Testis (tissue), 3 donors: ENCODE results near the gene DLEC1. TPM values are rescaled to one million over a fixed set of nuclear protein-coding genes. Genes with fewer than 3 reads are reported as not detected.
A peak's percentile ranks its signal among the peaks of the same experiment; 100 is the strongest.

Experiments
- DNase-seq: peaks from one replicate; pipeline ENCODE4 v3.0.0-alpha.2; 2019
- H3K27ac ChIP-seq, 2 donors: fragments of 200-600 bp; sonication (generic); one replicate each; pipeline ENCODE4 v1.5.1; 2019
- H3K27me3 ChIP-seq: fragments of 200-600 bp; sonication (generic); one replicate; pipeline ENCODE4 v1.5.1; 2019
- H3K36me3 ChIP-seq: fragments of 200-600 bp; sonication (generic); one replicate; pipeline ENCODE4 v1.5.1; 2017; ENCODE audit warnings: low read depth; ENCODE audit errors: missing control alignments
- H3K4me1 ChIP-seq: fragments of 200-600 bp; sonication (generic); one replicate; pipeline ENCODE4 v1.5.1; 2019
- H3K4me3 ChIP-seq, 2 donors: fragments of 200-600 bp; sonication (generic); one replicate each; pipeline ENCODE4 v1.5.1; 2017 to 2019
- H3K9me3 ChIP-seq: fragments of 200-600 bp; sonication (generic); one replicate; pipeline ENCODE4 v1.5.1; 2017
- POLR2A ChIP-seq: fragments of 450-650 bp; IDR thresholded peaks from one replicate; pipeline ENCODE4 v1.6.1; 2017; ENCODE audit warnings: antibody characterized with exemption, mild to moderate bottlenecking, moderate library complexity
- WGBS, 2 donors: methylation state at CpG; one replicate each; pipeline ENCODE4 v1.1.5; 2018; 5-methylcytosine and 5-hydroxymethylcytosine counted together
- intact Hi-C: fragments of 100-400 bp; cut with DNase I; formaldehyde crosslinking; loops from one replicate; pipeline ENCODE4 v1.15.1; 2023; ENCODE audit warnings: low total_unique reads
- polyA plus RNA-seq: library from polyadenylated mRNA; stranded (reverse); fragments of 350-450 nt; fragmentation: Illumina TruSeq; extraction: RNeasy Lipid Tissue Mini Kit (QIAGEN cat#74804); gene quantifications from one replicate; pipeline ENCODE4 v1.2.3, GENCODE V29; 2014; ENCODE audit warnings: low read depth, low replicate concordance; ENCODE audit not compliant: insufficient read depth
- total RNA-seq, 2 donors: library from RNA; depleted of rRNA; stranded (reverse); fragments of >200 nt; gene quantifications; one replicate each; pipeline ENCODE4 v1.2.3, GENCODE V29; 2016
- TF ChIP-seq, protein P1 (sequence below), 3 experiments: fragments of 450-650 bp in 2 of 3; fragments of 200-600 bp in 1 of 3; sonication (generic) in 1 of 3; IDR thresholded peaks; one replicate each; pipeline ENCODE4 v1.5.1; 2016 to 2019; ENCODE audit warnings: antibody characterized with exemption in 3 of 3, mild to moderate bottlenecking in 2 of 3, moderate library complexity in 1 of 3

DLEC1 gene
- total and polyA plus RNA-seq, 3 donors from 2014 or later: 32.3 to 40.8 (median 36.9) TPM

DNA sequence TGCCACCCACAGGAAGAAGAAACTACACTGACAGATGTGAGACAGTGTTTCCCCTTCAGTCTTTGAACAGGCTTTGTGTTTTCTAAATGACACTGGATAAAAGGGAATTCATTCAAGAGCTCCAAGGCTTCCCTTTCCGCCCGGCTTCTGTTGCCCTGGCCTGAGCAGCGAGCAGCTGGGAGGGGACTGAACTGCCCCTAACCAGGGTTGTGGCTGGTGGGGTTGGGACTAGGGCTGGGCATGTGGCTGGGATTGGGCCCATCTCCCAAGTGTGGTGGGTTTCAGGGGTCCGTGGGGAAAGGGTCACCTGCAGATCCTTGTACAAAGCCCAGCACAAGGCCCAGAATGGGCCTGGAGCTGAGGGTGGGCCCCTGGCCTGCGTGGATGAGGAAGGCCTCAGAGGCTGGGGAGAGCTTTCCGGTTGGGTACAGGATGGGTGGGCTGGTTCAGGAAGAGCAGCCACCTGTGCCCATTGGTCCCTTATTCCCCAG, 38.0 kb upstream of the DLEC1 start:
- H3K4me1 ChIP-seq: peaks cover 46% of the 10 kb centered on the region

GRCh38 chr3:38001456-38002081, 37.4 kb upstream of the DLEC1 start:
- Histone ChIP-seq H3K9me3 (no peaks in the 10 kb centered on the region), H3K4me1 (peaks cover 48% of the 10 kb centered on the region), H3K36me3 (no peaks in the 10 kb centered on the region), H3K27me3 (no peaks in the 10 kb centered on the region), H3K4me3 (no peak overlapping the region), H3K27ac (no peak overlapping the region)
- intact Hi-C loops: loop anchor here (10.0 kb wide), 1 partner anchor 147 kb away; no protein-coding TSS in a partner anchor
- no peak for DNase-seq
- 85 to 86% methylated on average over 4 to 9 of the region's 9 CpGs for WGBS, 2 donors
- TF ChIP-seq, protein P1, sequence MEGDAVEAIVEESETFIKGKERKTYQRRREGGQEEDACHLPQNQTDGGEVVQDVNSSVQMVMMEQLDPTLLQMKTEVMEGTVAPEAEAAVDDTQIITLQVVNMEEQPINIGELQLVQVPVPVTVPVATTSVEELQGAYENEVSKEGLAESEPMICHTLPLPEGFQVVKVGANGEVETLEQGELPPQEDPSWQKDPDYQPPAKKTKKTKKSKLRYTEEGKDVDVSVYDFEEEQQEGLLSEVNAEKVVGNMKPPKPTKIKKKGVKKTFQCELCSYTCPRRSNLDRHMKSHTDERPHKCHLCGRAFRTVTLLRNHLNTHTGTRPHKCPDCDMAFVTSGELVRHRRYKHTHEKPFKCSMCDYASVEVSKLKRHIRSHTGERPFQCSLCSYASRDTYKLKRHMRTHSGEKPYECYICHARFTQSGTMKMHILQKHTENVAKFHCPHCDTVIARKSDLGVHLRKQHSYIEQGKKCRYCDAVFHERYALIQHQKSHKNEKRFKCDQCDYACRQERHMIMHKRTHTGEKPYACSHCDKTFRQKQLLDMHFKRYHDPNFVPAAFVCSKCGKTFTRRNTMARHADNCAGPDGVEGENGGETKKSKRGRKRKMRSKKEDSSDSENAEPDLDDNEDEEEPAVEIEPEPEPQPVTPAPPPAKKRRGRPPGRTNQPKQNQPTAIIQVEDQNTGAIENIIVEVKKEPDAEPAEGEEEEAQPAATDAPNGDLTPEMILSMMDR (IDR thresholded peaks at IDR 0.05): no peak
- no peak for TF ChIP-seq POLR2A

More for the DNA sequence above, 38.0 kb upstream of the DLEC1 start:
- WGBS, 2 donors: 89 to 97% methylated on average over 5 to 6 of the region's 6 CpGs
- Histone ChIP-seq H3K4me3 (no peak overlapping the region), H3K27ac (no peak overlapping the region), H3K9me3 (no peaks in the 10 kb centered on the region), H3K27me3 (no peaks in the 10 kb centered on the region), H3K36me3 (no peaks in the 10 kb centered on the region)
- DNase-seq: no peak
- no peak for TF ChIP-seq POLR2A
- TF ChIP-seq, protein P1 (IDR thresholded peaks at IDR 0.05): no peak
- intact Hi-C loops: loop anchor here (10.0 kb wide), 1 partner anchor 146 kb away; no protein-coding TSS in a partner anchor

DNA sequence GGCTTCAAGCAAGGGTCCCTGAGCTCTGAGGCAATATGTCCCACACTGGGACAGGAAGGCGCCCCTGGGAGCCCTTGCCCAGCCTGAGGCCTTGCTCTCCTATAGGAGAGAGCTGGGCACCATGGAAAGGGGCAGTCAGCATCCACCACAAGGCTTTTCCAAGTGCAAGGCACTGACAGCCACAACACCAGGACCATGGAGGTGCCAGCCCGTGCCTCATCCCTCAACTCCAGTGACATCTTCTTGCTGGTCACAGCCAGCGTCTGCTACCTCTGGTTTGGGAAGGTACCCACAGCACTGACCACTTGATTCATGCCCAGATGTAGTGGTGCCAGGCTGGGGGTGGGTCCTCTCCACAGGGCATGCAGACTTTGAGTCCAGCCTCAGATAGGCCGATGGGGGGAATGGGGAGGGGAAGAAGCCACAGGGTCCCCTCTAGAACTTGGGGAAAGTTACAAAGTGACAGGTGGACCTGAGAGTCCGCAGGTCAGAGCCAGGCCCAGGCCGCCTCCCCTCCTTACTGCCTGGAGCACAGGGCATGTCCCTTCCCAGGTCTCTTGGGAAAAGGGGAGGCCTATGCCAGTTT, 36.6 kb upstream of the DLEC1 start:
- peak overlapping the region; percentile 59 to 78 for H3K27ac ChIP-seq
- no peak overlapping the region for H3K4me3 ChIP-seq
- no peaks in the 10 kb centered on the region for H3K27me3 ChIP-seq
- no peaks in the 10 kb centered on the region for H3K9me3 ChIP-seq
- TF ChIP-seq POLR2A: no peak
- TF ChIP-seq, protein P1 (IDR thresholded peaks at IDR 0.05): no peak
- intact Hi-C loops: loop anchor here (10.0 kb wide), 1 partner anchor 148 kb away; no protein-coding TSS in a partner anchor
- peaks cover 45% of the 10 kb centered on the region for H3K4me1 ChIP-seq
- no peak for DNase-seq
- H3K36me3 ChIP-seq: no peaks in the 10 kb centered on the region
- WGBS, 2 donors: 78 to 91% methylated on average over 3 to 6 of the region's 6 CpGs

DNA sequence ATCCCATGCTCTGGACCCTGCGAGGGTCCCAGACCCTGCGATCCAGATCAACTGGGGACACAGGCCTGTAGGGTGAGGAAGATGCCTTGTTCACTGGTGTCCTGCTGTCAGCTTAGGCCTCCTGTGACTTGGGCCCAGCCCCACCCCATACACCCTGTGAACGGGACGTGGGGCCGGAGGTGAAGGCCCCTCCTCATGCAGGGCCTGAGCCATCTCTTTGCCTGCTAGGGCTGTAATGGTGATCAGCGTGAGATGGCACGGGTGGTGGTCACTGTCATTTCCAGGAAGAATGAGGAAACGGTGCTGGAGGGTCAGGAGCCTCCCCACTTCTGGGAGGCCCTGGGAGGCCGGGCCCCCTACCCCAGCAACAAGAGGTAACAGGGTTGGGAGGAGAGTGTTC, 36.1 kb upstream of the DLEC1 start:
- 81 to 97% methylated on average over 6 to 9 of the region's 9 CpGs for WGBS, 2 donors
- peaks cover 45% of the 10 kb centered on the region for H3K4me1 ChIP-seq
- TF ChIP-seq, protein P1 (IDR thresholded peaks at IDR 0.05): no peak
- TF ChIP-seq POLR2A: no peak
- H3K27me3 ChIP-seq: no peaks in the 10 kb centered on the region
- H3K4me3 ChIP-seq: no peak overlapping the region
- DNase-seq: no peak
- intact Hi-C loops: loop anchor here (10.0 kb wide), 1 partner anchor 148 kb away; no protein-coding TSS in a partner anchor
- H3K36me3 ChIP-seq: no peaks in the 10 kb centered on the region
- H3K27ac ChIP-seq: peak overlapping the region; percentile 59 to 78
- H3K9me3 ChIP-seq: no peaks in the 10 kb centered on the region
